Measurements from ENCODE around the gene MRPS34.

MRPS34 gene

GRCh38 chr16:1784977-1785845, 12.3 kb upstream of the MRPS34 start:
- H3K36me3 ChIP-seq (ENCODE audit: control insufficient read depth, insufficient read depth, low read length) = peaks cover 13% of the 10 kb centered on the region
- H3K27ac ChIP-seq (ENCODE audit: low read depth, low read length) = no peak overlapping the region

GRCh38 chr16:1782408-1783264, 9.7 kb upstream of the MRPS34 start, which contains the start of the genes NUBP2 and SPSB3:
TSS of gene NUBP2 (plus strand) at chr16:1782960. CDS start at chr16:1783021, 61 bp downstream.
TSS of gene SPSB3 (minus strand) at chr16:1782571. CDS start at chr16:1781483, 1,088 bp downstream.
- Histone ChIP-seq H3K9ac (ENCODE audit: low read length) (peak within 1 kb of the TSS; percentile 62), H3K4me3 (ENCODE audit: low read length) (peak within 1 kb of the TSS; percentile 93), H3K27ac (ENCODE audit: low read depth, low read length) (peak within 1 kb of the TSS; percentile 80), H3K27me3 (ENCODE audit: control insufficient read depth, insufficient read depth, low read length) (no peaks in the 10 kb centered on the region), H3K4me1 (ENCODE audit: control insufficient read depth, insufficient read depth, low read length) (peaks cover 12% of the 10 kb centered on the region), H3K36me3 (ENCODE audit: control insufficient read depth, insufficient read depth, low read length) (peaks cover 14% of the 10 kb centered on the region)

More at GRCh38 chr16:1784977-1785845, 12.3 kb upstream of the MRPS34 start:
- no peak overlapping the region for H3K4me3 ChIP-seq (ENCODE audit: low read length)
- no peaks in the 10 kb centered on the region for H3K27me3 ChIP-seq (ENCODE audit: control insufficient read depth, insufficient read depth, low read length)
- H3K9ac ChIP-seq (ENCODE audit: low read length) = no peak overlapping the region
- peaks cover 12% of the 10 kb centered on the region for H3K4me1 ChIP-seq (ENCODE audit: control insufficient read depth, insufficient read depth, low read length)

GRCh38 chr16:1781758-1782407, 8.9 kb upstream of the MRPS34 start:
- Histone ChIP-seq H3K27ac (ENCODE audit: low read depth, low read length) (peak overlapping the region; percentile 80), H3K4me1 (ENCODE audit: control insufficient read depth, insufficient read depth, low read length) (peaks cover 12% of the 10 kb centered on the region), H3K27me3 (ENCODE audit: control insufficient read depth, insufficient read depth, low read length) (no peaks in the 10 kb centered on the region), H3K4me3 (ENCODE audit: low read length) (peak overlapping the region; percentile 88), H3K9ac (ENCODE audit: low read length) (peak overlapping the region; percentile 59), H3K36me3 (ENCODE audit: control insufficient read depth, insufficient read depth, low read length) (peaks cover 16% of the 10 kb centered on the region)

- peak overlapping the region; percentile 59 for H3K9ac ChIP-seq (ENCODE audit: low read length)
- H3K4me3 ChIP-seq (ENCODE audit: low read length) = peak overlapping the region; percentile 88
- no peaks in the 10 kb centered on the region for H3K27me3 ChIP-seq (ENCODE audit: control insufficient read depth, insufficient read depth, low read length)
- peaks cover 12% of the 10 kb centered on the region for H3K4me1 ChIP-seq (ENCODE audit: control insufficient read depth, insufficient read depth, low read length)
- no peak overlapping the region for H3K27ac ChIP-seq (ENCODE audit: low read depth, low read length)
- H3K36me3 ChIP-seq (ENCODE audit: control insufficient read depth, insufficient read depth, low read length) = peaks cover 16% of the 10 kb centered on the region
Measured at GRCh38 chr16:1781254-1781653, 8.3 kb upstream of the MRPS34 start.

- Histone ChIP-seq H3K36me3 (ENCODE audit: control insufficient read depth, insufficient read depth, low read length) (peaks cover 20% of the 10 kb centered on the region), H3K4me1 (ENCODE audit: control insufficient read depth, insufficient read depth, low read length) (peaks cover 12% of the 10 kb centered on the region), H3K9ac (ENCODE audit: low read length) (no peak overlapping the region), H3K27me3 (ENCODE audit: control insufficient read depth, insufficient read depth, low read length) (no peaks in the 10 kb centered on the region), H3K27ac (ENCODE audit: low read depth, low read length) (no peak overlapping the region), H3K4me3 (ENCODE audit: low read length) (no peak overlapping the region)
Measured at GRCh38 chr16:1780677-1781072, 7.7 kb upstream of the MRPS34 start.

GRCh38 chr16:1779741-1780676, 7.1 kb upstream of the MRPS34 start:
- Histone ChIP-seq H3K4me3 (ENCODE audit: low read length) (no peak overlapping the region), H3K4me1 (ENCODE audit: control insufficient read depth, insufficient read depth, low read length) (peaks cover 10% of the 10 kb centered on the region), H3K36me3 (ENCODE audit: control insufficient read depth, insufficient read depth, low read length) (peaks cover 21% of the 10 kb centered on the region), H3K27me3 (ENCODE audit: control insufficient read depth, insufficient read depth, low read length) (no peaks in the 10 kb centered on the region), H3K9ac (ENCODE audit: low read length) (no peak overlapping the region), H3K27ac (ENCODE audit: low read depth, low read length) (no peak overlapping the region)

- Histone ChIP-seq H3K36me3 (ENCODE audit: control insufficient read depth, insufficient read depth, low read length) (peaks cover 21% of the 10 kb centered on the region), H3K9ac (ENCODE audit: low read length) (no peak overlapping the region), H3K4me3 (ENCODE audit: low read length) (no peak overlapping the region), H3K27ac (ENCODE audit: low read depth, low read length) (no peak overlapping the region), H3K27me3 (ENCODE audit: control insufficient read depth, insufficient read depth, low read length) (no peaks in the 10 kb centered on the region), H3K4me1 (ENCODE audit: control insufficient read depth, insufficient read depth, low read length) (peaks cover 11% of the 10 kb centered on the region)
Measured at GRCh38 chr16:1779234-1779701, 6.3 kb upstream of the MRPS34 start.

- H3K4me1 ChIP-seq (ENCODE audit: control insufficient read depth, insufficient read depth, low read length) = peaks cover 14% of the 10 kb centered on the region
- H3K36me3 ChIP-seq (ENCODE audit: control insufficient read depth, insufficient read depth, low read length) = peaks cover 21% of the 10 kb centered on the region
- no peaks in the 10 kb centered on the region for H3K27me3 ChIP-seq (ENCODE audit: control insufficient read depth, insufficient read depth, low read length)
- H3K4me3 ChIP-seq (ENCODE audit: low read length) = no peak overlapping the region
- H3K9ac ChIP-seq (ENCODE audit: low read length) = no peak overlapping the region
- H3K27ac ChIP-seq (ENCODE audit: low read depth, low read length) = no peak overlapping the region
Measured at GRCh38 chr16:1778200-1779179, 5.6 kb upstream of the MRPS34 start.

- H3K9ac ChIP-seq (ENCODE audit: low read length) = no peak overlapping the region
- H3K4me1 ChIP-seq (ENCODE audit: control insufficient read depth, insufficient read depth, low read length) = peaks cover 14% of the 10 kb centered on the region
- no peak overlapping the region for H3K27ac ChIP-seq (ENCODE audit: low read depth, low read length)
- H3K27me3 ChIP-seq (ENCODE audit: control insufficient read depth, insufficient read depth, low read length) = no peaks in the 10 kb centered on the region
- peaks cover 21% of the 10 kb centered on the region for H3K36me3 ChIP-seq (ENCODE audit: control insufficient read depth, insufficient read depth, low read length)
- H3K4me3 ChIP-seq (ENCODE audit: low read length) = no peak overlapping the region
Measured at GRCh38 chr16:1777375-1778199, 4.7 kb upstream of the MRPS34 start.

- no peak overlapping the region for H3K4me3 ChIP-seq (ENCODE audit: low read length)
- H3K27me3 ChIP-seq (ENCODE audit: control insufficient read depth, insufficient read depth, low read length) = no peaks in the 10 kb centered on the region
- no peak overlapping the region for H3K9ac ChIP-seq (ENCODE audit: low read length)
- H3K4me1 ChIP-seq (ENCODE audit: control insufficient read depth, insufficient read depth, low read length) = peaks cover 17% of the 10 kb centered on the region
- H3K36me3 ChIP-seq (ENCODE audit: control insufficient read depth, insufficient read depth, low read length) = peaks cover 21% of the 10 kb centered on the region
- no peak overlapping the region for H3K27ac ChIP-seq (ENCODE audit: low read depth, low read length)
Measured at GRCh38 chr16:1776991-1777374, 4.0 kb upstream of the MRPS34 start.

All from rectal smooth muscle tissue (tissue), 1 donor.